Activated naive CD4-positive, alpha-beta T cell treated with anti-CD3 and anti-CD28 coated beads, Interleukin-2, amount 50 U/mL, for 16 hours (primary cell): ENCODE measurements around the gene LPAR3.

Experiments
- DNase-seq: peaks from one replicate; pipeline ENCODE4 v3.0.0-alpha.2; 2020

Gene LPAR3

DNA sequence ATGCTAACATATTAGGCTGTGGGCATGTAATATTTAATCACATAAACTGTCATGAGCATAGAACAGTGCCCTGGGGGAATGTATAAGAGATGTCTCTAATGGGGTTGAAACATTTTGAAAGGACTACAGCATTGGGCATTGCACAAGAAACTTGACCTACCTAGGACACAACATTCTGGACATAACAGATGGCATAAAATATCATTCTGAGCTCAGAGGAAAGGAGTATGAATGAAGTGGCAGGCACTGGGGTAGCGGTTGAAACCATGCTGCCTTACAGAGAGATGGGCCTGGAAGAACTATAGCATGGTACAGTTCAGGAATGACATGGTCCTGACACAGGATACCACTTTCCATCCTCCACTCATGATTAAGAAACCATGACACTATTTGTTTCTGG, 69.0 kb downstream of the LPAR3 start:
- DNase-seq = no peak

DNA sequence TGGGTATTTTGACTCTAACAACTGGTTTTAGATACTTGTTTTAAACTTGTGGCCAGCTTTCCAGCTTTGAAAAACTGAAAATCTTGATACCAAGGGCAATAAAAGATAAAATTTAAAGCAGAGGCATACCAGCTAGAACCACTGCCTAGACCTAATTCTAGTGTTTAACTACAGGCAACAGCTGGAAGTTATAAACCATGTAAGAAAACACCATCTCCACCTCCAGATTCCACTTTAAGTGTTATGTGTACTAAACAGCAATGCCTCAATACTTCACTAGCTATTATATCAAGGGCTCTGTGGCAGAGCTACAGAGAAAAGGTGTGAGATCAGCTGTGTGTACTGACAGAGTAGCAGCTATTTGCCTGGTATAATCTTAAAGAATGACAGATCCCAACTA, 69.5 kb downstream of the LPAR3 start:
- DNase-seq = no peak

DNA sequence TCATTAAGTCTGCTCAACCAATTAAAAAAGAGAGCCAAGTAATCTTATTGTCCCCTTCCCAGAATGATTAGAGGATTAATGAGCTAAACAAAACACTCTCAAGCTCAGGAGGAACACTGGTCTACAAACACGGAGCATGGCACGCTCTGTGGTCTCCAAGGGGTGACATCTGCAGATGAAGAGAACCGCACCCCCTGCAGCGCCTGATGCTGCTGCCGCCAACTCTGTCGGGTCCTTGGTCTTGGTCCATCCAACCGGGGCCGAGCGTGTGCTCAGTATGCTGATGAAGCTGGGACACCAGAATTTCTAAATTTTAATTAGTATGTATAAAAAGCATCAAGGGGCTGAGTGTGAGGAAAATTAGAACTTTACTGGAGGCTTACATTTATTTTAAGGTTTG, 82.7 kb downstream of the LPAR3 start:
- no peak for DNase-seq

DNA sequence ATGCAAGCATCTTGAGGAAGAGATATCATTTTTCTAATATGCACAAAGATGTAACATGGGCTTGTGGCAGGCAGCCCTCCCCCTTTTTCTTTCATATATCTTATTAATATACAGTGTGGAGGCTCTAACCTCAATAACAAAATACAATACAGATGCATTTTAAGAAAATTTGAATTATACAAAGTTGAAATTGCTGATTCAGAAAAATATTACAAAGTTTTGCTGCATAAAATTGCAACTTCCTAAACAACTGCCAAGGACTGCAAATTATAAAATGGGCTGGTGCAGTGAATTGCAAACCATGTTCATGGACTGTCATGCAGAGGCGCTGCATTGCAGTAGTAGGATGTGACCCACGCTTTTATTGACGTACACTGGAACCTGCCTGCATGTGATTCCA, 84.0 kb downstream of the LPAR3 start:
- no peak for DNase-seq

GRCh38 chr1:84803604-84804003, 89.4 kb downstream of the LPAR3 start:
- no peak for DNase-seq

DNA sequence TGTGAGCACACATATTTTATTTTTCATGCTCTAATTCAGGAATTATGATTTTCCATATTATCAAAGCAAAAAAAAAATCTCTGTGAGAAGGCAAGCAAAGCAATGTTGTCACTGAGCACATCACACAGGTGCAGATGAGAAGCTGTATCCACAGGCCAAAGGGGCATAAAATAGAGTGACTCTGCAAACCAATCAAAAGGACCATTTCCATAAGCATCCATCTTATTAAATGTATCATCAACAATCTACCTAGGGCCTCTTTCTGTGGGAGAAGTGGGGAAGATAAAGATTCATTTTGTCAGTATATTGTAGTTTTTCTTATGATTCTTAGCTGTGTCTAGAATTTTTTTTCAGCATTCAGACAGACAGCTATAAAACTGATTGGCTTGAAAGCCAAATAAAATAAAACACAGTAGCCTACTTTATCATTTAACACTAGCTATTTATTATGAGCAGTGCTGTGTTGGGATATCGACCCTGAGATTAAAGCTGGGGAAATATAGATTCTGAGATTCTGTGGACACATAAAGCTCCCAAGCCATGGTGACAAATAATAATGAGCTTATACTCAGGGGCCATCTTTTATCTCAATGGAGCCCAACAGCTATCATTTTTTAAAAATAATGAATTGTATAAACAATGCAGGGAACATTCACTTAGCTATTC, 90.3 kb downstream of the LPAR3 start:
- DNase-seq = no peak

- DNase-seq = no peak
Measured at GRCh38 chr1:84800090-84801073, 92.6 kb downstream of the LPAR3 start.

DNA sequence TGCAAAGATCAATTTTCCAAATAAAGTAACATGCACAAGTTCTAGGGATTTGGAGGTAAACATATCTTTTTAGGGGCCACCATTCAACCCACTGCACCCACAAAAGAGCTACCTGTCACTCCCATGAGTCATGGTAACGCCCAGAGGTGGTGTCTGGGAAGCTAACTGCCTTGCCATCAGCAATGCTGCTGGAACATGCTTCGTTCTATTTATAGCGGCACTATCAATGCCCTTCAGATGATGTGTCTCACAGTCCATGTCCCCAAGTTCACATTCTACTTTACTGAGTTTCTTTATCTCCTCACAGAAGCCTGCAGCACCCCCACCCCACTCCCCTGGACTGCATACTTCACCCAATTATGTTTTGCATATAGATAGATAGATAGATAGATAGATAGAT, 95.4 kb downstream of the LPAR3 start:
- no peak for DNase-seq

- DNase-seq = no peak
Measured at GRCh38 chr1:84795966-84796600, 96.9 kb downstream of the LPAR3 start.

GRCh38 chr1:84795213-84795612, 97.8 kb downstream of the LPAR3 start:
- no peak for DNase-seq

DNA sequence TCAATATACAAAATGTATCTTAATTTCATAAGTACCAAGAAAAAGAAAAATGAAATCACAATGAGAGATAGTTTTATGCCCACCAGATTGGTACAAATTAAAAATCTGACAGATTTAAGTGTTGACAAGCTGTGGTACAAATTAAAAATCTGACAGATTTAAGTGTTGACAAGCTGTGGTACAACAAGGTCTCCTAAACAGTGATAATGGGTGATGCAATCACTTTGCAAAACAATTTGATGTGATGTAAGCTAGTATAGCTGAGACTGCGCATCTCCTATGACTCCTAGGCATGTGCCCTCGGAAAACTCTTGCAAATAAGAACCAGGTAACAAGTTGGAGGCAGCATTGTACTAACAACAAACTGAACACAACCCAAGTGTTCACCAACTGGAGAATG, 100.6 kb downstream of the LPAR3 start:
- DNase-seq = no peak

DNA sequence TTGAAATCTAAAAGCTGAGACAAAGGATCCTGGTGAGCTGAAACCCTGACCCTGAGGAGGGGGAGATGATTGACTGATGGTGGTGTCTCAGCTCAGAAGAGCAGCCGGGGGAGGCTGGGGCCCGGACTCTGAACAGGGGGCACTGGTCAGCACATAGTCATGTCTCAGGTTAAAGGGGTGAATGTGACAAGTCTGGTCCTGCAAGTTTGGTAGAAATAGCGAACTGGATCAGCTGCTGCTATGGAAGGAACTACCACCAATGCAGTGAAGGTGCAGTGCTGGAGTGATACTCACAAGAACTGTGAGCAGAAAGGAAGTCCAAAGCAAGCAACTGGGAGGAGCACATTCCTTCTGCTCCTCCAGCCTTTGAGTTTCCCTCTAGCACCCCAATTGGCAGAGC, 104.0 kb downstream of the LPAR3 start:
- DNase-seq = no peak

GRCh38 chr1:84785271-84786036, 107.6 kb downstream of the LPAR3 start:
- no peak for DNase-seq

- DNase-seq = no peak
Measured at GRCh38 chr1:84782881-84783280, 110.1 kb downstream of the LPAR3 start.

GRCh38 chr1:84781946-84782771, 110.8 kb downstream of the LPAR3 start:
- peak; percentile 82 for DNase-seq

GRCh38 chr1:84780000-84780716, 112.8 kb downstream of the LPAR3 start:
- DNase-seq = no peak

DNA sequence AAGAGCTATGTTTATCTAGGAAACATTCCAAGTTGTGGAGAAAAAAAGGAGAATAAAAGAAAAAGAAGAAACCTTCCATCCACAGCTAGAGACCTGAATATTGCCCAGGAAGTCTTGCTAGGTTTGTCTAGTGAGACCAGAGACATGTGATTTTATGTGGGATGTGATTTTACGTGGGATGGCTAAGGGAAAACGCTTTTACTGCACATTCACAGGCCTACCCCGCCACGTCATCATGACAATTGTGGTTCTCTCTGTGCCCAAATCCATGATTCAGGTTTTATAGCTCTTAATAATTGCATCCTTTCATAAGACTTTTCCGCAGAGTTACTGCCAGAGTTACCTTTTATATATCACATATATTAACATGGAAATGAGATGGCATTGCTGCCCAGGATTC, 116.4 kb downstream of the LPAR3 start:
- DNase-seq = no peak

- DNase-seq = no peak
Measured at GRCh38 chr1:84775535-84775920, 117.5 kb downstream of the LPAR3 start.

- no peak for DNase-seq
Measured at GRCh38 chr1:84774669-84775534, 118.1 kb downstream of the LPAR3 start.

GRCh38 chr1:84773933-84774497, 119.0 kb downstream of the LPAR3 start:
- no peak for DNase-seq
